Kidney epithelial cell (primary cell): Measurements from ENCODE around the gene CYP46A1. TPM values are rescaled to one million over a fixed set of nuclear protein-coding genes. Genes with fewer than 3 reads are reported as not detected.

Experiments
- DNase-seq: peaks from one replicate; pipeline ENCODE4 v3.0.0-alpha.2; 2010; ENCODE audit warnings: low read depth
- H3K27me3 ChIP-seq: 2 replicates; pipeline ENCODE4 v1.6.0; 2011; ENCODE audit warnings: low read length; ENCODE audit not compliant: control insufficient read depth, insufficient read depth
- H3K36me3 ChIP-seq: 2 replicates; pipeline ENCODE4 v1.5.1; 2011; ENCODE audit warnings: low read length; ENCODE audit not compliant: control insufficient read depth, insufficient read depth
- H3K4me3 ChIP-seq: 2 replicates; pipeline ENCODE4 v1.5.1; 2011; ENCODE audit warnings: low read depth, mild to moderate bottlenecking, control low read depth, low read length
- total RNA-seq: library from RNA; depleted of rRNA; stranded (reverse); fragments of >200 nt; gene quantifications from 2 replicates; pipeline ENCODE4 v1.2.3, GENCODE V29; 2015
- TF ChIP-seq, protein P1 (sequence below): IDR thresholded peaks from 2 replicates; pipeline ENCODE4 v1.5.1; 2011; ENCODE audit warnings: mild to moderate bottlenecking, moderate library complexity, low read length, control low read depth, inconsistent platforms; ENCODE audit not compliant: insufficient read depth, poor library complexity, severe bottlenecking

Gene CYP46A1
- total RNA-seq, 1 donor from 2014 or later = not detected

DNA sequence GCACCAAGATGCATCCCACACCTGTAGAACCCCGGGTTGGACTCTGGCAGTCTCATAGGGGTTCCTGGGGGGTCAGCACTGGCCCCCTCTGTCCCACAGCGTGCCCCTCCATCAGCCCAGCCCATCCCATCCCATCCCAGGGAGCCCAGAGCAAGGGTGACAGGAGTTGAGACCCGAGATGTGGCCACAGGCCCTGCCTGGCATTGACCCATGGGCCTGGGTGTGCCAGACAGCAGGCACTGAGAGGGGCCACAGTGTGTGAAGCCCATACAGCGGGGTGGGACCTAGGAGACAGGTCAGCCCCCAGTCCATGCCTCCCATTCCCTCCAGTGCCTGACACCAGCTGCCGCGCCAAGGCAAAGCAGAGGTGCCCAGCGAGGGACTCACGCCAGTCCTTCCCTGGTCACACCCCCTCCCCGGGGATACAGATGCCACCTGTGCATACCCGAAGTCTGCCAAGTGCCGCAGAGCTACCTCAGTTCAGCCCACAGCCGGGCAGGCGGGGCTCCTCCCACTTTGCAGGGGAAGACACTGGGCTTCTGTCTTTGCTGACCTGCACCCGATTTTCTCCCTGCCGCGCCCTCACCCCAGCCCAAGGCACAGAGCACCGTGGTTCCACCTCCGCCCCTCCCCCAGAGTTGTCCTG, 50.4 kb downstream of the CYP46A1 start:
- no peak overlapping the region for H3K4me3 ChIP-seq
- peaks cover 25% of the 10 kb centered on the region for H3K27me3 ChIP-seq
- no peak for DNase-seq
- TF ChIP-seq, protein P1, sequence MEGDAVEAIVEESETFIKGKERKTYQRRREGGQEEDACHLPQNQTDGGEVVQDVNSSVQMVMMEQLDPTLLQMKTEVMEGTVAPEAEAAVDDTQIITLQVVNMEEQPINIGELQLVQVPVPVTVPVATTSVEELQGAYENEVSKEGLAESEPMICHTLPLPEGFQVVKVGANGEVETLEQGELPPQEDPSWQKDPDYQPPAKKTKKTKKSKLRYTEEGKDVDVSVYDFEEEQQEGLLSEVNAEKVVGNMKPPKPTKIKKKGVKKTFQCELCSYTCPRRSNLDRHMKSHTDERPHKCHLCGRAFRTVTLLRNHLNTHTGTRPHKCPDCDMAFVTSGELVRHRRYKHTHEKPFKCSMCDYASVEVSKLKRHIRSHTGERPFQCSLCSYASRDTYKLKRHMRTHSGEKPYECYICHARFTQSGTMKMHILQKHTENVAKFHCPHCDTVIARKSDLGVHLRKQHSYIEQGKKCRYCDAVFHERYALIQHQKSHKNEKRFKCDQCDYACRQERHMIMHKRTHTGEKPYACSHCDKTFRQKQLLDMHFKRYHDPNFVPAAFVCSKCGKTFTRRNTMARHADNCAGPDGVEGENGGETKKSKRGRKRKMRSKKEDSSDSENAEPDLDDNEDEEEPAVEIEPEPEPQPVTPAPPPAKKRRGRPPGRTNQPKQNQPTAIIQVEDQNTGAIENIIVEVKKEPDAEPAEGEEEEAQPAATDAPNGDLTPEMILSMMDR = no peak
- H3K36me3 ChIP-seq = no peaks in the 10 kb centered on the region

DNA sequence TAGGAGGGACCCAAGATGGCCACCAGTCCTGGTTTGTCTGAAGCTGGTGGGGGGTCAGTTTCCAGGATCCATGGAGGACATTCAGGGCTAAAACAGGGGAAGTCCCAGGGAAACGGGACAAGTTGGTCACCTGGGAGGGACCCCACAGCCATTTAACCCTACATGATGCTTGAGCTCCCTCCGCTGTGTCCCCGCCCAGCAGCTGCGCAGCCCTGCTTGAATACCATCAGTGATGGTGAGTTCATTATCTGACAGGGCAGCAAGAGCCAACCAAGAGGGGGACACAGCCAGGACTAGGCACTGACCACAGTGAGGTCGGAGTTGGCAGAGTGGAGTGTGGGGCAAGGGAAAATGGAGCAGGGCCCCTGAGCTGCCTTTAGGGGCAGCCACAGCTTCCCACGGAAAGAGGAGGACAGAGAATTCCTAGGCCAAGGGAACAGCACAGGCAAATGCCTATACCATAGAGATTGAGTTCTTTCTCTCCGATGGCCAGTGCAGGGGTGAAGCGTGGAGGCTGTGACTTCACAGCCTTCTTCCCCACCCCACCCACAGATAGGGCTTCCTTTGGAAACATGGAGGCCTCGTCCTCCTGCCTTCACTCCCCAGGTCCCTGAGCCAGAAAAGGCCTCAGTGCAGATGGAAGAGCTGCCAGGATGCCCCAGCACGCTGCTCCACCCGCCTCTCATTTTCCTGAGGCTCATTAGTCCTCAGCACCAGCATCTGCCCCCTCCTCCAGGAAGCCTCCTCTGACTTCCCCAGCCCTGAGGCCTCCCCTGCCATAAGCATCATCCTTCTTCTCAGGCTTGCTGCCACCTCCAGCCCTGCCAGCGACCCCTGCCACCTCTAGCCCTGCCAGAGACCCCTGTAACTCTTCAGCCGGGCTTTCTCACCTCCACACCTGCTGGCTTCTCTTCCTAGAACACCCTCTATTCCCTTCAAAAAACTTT, 51.4 kb downstream of the CYP46A1 start:
- H3K27me3 ChIP-seq = peaks cover 29% of the 10 kb centered on the region
- H3K4me3 ChIP-seq = no peak overlapping the region

DNA sequence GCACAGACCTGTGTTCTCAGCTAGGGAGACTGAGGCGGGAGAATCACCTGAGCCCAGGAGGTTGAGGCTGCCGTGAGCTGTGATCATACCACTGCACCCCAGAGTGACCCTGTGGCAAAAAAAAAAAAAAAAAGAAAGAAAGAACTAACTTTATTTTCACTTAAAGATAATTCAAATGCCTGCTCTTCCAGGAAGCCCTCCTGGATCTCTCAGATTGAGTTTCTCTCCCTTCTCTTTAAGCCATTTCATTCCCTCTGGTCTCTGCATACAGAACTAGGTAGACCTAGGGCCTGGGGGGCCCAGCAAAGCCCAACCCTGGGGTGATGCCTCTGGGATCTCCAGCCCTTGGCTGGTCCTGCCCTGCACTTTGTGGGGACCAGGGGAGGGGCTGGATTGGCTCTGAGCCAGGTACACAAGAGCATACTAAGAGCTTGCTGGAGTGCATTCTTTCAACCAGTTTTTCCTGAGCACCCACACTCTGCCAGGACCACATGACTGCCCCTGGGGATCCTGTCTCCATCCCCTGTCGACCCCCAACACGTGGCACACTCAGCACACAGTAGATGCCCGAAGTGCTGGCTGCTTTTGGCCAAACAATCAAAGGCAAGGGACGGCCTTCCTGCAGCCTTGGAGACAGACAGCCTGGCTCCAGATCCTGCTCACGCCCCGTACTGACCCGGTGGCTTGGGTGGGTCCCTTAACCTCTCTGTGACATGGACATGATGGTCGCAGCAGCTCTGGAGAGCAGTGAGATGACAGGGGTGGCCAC, 52.7 kb downstream of the CYP46A1 start:
- Histone ChIP-seq H3K36me3 (no peaks in the 10 kb centered on the region), H3K4me3 (no peak overlapping the region), H3K27me3 (peaks cover 30% of the 10 kb centered on the region)
- no peak for DNase-seq
- TF ChIP-seq, protein P1 = no peak

More for the DNA sequence above, 51.4 kb downstream of the CYP46A1 start:
- no peak for DNase-seq
- H3K36me3 ChIP-seq = no peaks in the 10 kb centered on the region
- TF ChIP-seq, protein P1 = no peak

DNA sequence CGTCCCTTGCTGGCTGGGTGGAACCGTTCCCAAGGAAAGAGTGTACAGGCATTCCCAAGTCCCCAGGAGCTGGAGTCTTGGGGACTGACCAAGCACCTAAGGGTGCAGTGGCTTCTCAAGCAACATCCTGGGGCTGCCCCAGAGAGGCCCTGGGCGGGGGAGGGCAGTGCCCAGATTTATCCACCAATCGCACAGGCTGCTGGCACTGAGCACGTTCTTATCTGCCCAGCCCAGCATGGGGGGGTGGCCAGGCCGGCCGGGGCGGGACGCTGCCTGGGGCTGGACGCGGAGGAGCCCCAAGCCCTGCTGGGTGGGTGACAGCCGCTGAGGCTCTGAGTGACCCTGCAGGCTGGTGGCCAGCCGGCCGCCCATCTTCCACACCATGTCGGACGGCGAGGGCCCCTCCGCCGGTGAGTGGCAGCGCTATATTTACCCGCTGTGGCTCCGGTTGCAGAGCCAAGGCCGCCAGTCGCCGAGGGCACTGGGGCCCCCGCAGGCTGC, 53.4 kb downstream of the CYP46A1 start:
- no peak for DNase-seq
- H3K4me3 ChIP-seq = peak overlapping the region; percentile 33
- TF ChIP-seq, protein P1 = no peak
- H3K27me3 ChIP-seq = peaks cover 31% of the 10 kb centered on the region
- H3K36me3 ChIP-seq = no peaks in the 10 kb centered on the region

DNA sequence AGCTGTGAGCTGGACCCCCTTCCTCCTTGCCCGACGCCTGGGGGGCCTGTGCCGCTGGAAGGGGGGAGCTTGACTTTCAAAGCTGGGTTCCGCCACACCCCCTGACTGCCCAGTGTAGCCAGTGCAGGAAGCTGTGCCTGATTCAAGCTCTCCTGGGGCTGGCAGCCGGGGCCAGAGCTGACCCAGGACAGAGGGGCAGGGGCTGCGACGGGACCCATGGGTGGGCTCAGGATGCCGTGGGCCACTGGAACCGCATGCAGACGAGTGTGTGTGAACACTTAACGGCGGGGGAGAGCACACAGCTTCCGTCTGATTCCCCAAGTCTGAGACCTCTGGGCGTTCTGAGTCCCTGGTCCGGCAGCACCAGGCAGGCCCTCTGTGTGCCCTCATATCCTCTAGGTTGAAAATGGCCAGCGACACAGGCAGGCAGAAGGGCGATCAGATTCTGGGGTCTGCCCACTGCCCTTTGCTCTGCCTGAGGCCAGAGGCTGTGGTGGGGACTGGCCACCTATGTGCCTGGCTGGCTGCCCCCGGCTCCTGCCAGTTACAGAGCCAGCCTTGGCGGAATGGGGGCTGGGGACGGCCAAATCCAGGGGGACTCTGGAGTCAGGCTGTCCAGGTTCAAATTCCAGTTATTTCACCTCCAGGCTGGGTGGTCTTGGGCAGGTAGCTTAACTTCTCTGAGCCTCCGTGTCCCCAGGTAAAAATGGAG, 54.0 kb downstream of the CYP46A1 start:
- TF ChIP-seq, protein P1 = no peak

More for the DNA sequence above, 54.0 kb downstream of the CYP46A1 start:
- no peaks in the 10 kb centered on the region for H3K36me3 ChIP-seq
- peaks cover 32% of the 10 kb centered on the region for H3K27me3 ChIP-seq
- DNase-seq = no peak
- peak overlapping the region; percentile 33 for H3K4me3 ChIP-seq
